PC-9 (cell line): ENCODE results near the gene COG5.

Experiments used
- EZH2 ChIP-seq: fragments of 200-600 bp; sonication (generic); IDR thresholded peaks from 2 replicates; pipeline ENCODE4 v1.8.0; 2017; ENCODE audit warnings: antibody characterized with exemption, low read depth
- TF ChIP-seq, protein P1 (sequence below): fragments of 200-600 bp; sonication (generic); conservative IDR thresholded peaks from 2 replicates; pipeline ENCODE4 v1.6.1; 2017; ENCODE audit warnings: mixed run types, antibody characterized with exemption, mild to moderate bottlenecking, moderate library complexity

DNA sequence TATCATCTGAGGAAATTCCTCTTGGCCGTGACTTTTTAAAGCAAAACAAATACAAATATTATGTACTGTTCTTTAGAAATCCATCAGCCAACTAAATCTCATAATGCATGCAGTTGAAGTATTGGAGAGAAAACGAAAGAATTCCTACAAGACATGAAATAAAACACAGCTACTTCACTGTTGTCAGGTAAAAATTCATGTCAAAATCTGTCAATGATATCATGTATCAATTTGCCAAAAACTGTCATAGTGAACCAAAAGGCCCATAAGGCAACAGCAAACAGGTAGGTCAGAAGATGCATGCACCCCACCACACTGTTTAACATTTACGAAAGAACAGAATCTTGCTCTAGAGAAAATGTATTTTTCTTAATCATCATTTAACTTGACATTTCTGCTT lies 91.6 kb downstream of the COG5 start:
- TF ChIP-seq, protein P1, sequence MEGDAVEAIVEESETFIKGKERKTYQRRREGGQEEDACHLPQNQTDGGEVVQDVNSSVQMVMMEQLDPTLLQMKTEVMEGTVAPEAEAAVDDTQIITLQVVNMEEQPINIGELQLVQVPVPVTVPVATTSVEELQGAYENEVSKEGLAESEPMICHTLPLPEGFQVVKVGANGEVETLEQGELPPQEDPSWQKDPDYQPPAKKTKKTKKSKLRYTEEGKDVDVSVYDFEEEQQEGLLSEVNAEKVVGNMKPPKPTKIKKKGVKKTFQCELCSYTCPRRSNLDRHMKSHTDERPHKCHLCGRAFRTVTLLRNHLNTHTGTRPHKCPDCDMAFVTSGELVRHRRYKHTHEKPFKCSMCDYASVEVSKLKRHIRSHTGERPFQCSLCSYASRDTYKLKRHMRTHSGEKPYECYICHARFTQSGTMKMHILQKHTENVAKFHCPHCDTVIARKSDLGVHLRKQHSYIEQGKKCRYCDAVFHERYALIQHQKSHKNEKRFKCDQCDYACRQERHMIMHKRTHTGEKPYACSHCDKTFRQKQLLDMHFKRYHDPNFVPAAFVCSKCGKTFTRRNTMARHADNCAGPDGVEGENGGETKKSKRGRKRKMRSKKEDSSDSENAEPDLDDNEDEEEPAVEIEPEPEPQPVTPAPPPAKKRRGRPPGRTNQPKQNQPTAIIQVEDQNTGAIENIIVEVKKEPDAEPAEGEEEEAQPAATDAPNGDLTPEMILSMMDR, result no peak
- no peak for TF ChIP-seq EZH2
